GM04504 (cell line): ENCODE measurements around the gene PSMB2.
"Not testable (repeated sequence)": the region's sequence is repeated elsewhere in the genome, so short reads cannot be mapped to it uniquely, and the experiment has no call there.

Source experiments
- DNase-seq: peaks from one replicate; pipeline ENCODE4 v3.0.0-alpha.2; 2012; ENCODE audit warnings: low read depth

Gene PSMB2

DNA sequence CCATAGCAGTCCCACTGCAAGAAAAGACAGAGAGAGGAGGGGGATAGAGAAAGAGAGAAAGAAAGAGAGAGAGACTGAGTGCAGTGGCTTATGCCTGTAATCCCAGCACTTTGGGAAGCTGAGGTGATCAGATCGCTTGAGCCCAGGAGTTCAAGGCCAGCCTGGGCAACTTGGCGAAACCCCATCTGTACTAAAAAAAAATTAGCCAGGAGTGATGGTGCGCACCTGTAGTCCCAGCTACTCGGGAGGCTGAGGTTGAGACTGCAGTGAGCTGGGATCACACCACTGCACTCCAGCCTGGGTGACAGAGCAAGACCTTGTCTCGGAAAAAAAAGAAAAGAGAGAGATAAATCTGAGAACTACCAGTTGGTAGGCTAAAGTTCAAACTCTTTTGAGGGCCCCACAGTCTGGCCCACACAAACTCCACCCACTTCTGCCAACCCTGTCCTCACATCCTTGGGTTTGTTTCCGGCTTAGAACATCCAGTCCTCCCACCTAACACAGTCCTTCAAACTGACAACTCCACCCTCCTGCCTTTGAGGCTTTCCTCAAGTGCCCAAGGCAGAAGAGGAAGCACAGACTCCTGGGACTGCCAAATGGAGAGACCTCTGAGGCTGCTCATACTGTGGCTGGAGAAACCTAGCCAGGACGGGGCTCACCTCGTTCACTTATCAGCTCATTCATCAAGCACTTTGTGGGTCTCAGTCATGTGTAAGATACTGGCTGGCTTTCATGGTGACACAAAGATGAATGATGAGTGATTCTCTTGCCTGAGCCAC lies 48.1 kb downstream of the PSMB2 start:
- no peak for DNase-seq

- no peak for DNase-seq
These were observed 50.1 kb downstream of the PSMB2 start for GRCh38 chr1:35591211-35591610.

- no peak for DNase-seq
These were observed 50.8 kb downstream of the PSMB2 start for GRCh38 chr1:35590476-35591040.

GRCh38 chr1:35589516-35590427 lies 51.6 kb downstream of the PSMB2 start:
- no peak for DNase-seq

DNA sequence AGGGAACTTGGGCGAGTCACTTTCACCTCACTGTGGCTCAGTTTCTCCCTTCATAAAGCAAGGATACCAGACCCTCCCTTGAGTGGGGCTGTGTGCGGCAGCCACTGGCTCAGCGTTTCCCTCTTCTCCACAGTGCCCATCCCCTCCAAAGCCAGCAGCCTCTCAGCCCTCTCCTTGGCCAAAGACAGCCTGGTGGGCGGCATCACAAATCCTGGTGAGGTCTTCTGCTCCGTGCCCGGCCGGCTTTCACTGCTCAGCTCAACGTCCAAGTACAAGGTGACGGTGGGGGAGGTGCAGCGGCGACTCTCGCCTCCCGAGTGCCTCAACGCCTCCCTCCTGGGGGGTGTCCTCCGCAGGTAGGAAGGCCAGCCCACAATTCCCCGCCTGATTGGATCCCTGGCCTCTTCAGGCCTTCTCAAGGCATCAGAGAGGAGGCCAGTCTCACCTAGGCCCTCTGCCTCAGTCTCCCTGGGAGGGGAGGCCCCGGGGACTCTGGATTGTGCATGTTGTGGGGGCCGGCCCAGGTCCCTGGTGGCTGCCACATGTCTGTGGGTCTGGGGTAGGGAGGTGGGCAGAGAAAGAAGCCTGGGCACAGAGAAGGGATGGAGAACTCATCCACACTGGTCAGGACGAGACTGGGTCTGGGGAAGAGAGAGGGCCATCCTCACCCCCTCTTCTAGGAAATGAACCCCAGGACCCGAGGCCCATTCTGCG lies 53.0 kb downstream of the PSMB2 start:
- no peak for DNase-seq

DNA sequence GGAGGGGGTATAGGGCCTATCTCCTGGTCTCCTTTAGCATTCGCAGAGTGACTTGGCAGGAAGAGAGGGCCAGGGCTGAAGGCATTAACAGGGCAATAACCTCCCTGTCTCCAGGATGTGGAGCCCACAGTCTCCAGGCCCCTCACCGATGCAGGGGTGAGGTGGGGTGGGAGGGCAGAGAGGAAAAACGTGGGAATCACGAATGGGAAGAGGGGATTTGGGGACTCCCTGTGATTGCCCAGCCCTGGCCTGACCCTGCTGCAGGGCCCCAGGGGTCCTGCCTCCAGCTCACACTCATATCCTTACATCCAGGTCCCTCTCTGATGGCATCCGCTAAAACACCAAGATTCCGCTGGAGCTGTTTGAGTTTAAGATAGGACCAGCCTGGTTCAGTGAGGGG lies 53.6 kb downstream of the PSMB2 start:
- no peak for DNase-seq

- no peak for DNase-seq
These were observed 54.5 kb downstream of the PSMB2 start for GRCh38 chr1:35586808-35587207.

GRCh38 chr1:35585805-35586204 lies 55.5 kb downstream of the PSMB2 start:
- DNase-seq: not testable (repeated sequence)

DNA sequence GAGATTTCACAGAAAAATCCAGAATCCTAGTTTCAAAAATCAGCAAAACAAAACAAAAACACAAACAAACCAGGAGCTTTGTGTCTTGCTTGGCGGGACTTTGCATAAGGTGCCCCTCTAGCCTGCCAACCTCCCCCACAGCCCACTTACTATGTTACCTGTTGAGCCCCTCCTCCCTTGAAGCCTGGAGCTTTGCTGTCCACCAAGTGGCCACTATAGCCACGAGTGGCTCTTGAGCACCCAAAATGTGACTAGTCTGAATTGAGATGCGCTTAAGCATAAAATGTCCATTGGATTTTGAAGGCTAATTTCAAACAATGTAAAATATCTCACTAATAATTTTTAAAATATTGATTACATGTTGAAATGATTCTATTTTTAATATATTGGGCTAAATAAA lies 56.0 kb downstream of the PSMB2 start:
- no peak for DNase-seq

DNA sequence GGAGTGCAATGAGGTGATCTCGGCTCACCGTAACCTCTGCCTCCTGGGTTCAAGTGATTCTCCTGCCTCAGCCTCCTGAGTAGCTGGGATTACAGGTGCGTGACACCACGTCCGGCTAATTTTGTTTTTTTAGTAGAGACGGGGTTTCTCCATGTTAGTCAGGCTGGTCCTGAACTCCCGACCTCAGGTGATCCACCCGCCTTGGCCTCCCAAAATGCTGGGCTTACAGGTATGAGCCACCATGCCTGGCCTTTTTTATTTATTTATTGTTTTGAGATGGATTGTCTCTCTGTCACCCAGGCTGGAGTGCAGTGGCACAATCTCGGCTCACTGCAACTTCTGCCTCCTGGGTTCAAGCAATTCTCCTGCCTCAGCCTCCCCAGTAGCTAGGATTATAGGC lies 59.7 kb downstream of the PSMB2 start:
- DNase-seq: not testable (repeated sequence)

DNA sequence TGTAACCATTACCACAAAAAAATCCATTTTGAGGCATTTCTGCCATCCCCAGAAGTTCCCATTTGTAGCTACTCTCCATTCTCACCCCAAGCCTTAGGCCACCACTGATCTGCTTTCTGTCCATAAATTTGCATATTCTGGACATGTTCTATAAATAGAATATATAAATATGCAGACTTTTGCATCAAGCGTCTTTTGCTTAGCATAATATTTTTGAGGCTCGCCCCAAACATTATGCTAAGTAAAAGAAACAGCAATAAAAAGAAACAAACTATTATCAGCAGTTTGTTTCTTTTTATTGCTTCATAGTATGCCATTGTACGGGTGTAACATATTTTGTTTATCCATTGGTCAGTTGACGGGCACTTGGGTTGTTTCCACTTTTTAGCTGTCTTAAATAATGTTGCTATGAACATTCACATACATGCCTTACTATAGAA lies 60.4 kb downstream of the PSMB2 start:
- DNase-seq: no peak

DNA sequence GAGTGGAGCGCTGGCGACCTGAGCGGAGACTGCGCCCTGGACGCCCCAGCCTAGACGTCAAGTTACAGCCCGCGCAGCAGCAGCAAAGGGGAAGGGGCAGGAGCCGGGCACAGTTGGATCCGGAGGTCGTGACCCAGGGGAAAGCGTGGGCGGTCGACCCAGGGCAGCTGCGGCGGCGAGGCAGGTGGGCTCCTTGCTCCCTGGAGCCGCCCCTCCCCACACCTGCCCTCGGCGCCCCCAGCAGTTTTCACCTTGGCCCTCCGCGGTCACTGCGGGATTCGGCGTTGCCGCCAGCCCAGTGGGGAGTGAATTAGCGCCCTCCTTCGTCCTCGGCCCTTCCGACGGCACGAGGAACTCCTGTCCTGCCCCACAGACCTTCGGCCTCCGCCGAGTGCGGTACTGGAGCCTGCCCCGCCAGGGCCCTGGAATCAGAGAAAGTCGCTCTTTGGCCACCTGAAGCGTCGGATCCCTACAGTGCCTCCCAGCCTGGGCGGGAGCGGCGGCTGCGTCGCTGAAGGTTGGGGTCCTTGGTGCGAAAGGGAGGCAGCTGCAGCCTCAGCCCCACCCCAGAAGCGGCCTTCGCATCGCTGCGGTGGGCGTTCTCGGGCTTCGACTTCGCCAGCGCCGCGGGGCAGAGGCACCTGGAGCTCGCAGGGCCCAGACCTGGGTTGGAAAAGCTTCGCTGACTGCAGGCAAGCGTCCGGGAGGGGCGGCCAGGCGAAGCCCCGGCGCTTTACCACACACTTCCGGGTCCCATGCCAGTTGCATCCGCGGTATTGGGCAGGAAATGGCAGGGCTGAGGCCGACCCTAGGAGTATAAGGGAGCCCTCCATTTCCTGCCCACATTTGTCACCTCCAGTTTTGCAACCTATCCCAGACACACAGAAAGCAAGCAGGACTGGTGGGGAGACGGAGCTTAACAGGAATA lies 64.0 kb downstream of the PSMB2 start:
- DNase-seq: no peak

DNA sequence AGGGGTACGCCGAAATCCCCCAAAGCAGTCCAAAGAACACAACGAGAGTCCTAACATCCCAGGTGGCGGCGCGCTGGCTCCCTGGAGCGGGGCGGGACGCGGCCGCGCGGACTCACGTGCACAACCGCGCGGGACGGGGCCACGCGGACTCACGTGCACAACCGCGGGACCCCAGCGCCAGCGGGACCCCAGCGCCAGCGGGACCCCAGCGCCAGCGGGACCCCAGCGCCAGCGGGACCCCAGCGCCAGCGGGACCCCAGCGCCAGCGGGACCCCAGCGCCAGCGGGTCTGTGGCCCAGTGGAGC lies 64.6 kb downstream of the PSMB2 start:
- not testable (repeated sequence) for DNase-seq

DNA sequence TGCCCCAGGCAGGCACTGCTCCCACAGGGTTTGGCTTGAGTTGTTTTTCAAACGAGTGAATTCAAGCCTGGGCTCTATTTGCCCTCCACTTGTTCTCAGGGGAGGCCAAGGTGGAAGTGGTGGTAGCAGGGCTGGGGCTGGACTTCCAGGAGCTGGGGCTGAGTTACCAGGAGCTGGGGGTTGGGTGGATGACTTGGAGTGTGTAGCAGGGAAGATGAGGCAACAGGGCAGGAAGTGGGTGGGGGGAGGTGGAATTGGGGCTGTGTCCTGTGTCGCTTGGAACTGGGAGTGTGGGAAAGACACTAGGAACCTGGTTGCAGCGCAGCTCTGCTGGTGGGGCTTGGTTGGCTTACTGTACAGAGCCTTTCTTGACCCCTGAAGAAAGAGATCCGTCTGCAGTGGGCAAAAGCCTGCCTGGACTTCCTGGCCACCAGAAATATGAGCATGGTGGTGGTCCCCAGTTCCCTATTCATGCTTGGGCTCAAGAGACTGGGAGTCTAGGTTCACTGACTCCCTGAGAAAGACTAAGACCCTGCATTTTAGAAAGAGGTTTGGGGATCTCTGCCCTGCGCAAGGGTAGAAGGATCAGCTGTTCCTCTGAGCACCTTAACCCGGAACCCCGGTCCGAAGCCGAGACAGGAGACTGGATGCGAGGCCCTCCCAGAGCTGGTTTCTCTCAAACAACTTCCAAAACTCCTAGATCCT lies 65.1 kb downstream of the PSMB2 start:
- DNase-seq: no peak

DNA sequence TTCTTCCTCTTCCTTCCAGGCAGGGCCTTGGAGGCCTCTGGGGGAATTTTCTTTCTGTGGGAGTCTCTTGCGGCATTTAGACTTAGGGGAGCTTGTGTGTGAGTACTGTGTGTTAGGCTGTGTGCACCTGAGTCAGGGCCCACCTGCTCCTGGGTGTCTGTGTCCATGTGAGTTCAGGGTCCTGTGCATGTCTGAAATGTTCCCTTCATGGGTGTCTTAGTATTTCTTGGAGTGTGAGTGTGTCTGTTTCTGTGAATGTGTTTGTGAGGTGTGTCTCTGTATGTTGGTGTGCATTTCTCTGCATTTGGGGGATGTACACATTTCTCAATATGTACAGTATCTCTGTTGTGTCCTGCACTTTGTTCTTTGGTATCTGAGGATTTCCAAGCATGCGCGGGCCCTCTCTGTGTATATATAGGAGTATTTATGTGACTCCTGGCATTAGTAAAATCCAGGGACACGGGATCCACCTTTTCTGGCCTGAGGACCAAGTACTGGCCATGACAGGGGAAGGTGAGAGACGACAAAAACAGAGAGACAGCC lies 65.8 kb downstream of the PSMB2 start:
- no peak for DNase-seq

- DNase-seq: no peak
These were observed 66.5 kb downstream of the PSMB2 start for GRCh38 chr1:35574655-35575415.

- no peak for DNase-seq
These were observed 67.1 kb downstream of the PSMB2 start for GRCh38 chr1:35574125-35574654.

- DNase-seq: no peak
These were observed 67.9 kb downstream of the PSMB2 start, which contains the start of gene TFAP2E for GRCh38 chr1:35573198-35574124. TFAP2E (plus strand) TSS chr1:35573314; CDS start chr1:35573578, 264 bp downstream.
